ENCODE results near the gene SRSF2.
"Not testable (repeated sequence)": the region's sequence is repeated elsewhere in the genome, so short reads cannot be mapped to it uniquely, and the experiment has no call there.

Gene SRSF2

DNA sequence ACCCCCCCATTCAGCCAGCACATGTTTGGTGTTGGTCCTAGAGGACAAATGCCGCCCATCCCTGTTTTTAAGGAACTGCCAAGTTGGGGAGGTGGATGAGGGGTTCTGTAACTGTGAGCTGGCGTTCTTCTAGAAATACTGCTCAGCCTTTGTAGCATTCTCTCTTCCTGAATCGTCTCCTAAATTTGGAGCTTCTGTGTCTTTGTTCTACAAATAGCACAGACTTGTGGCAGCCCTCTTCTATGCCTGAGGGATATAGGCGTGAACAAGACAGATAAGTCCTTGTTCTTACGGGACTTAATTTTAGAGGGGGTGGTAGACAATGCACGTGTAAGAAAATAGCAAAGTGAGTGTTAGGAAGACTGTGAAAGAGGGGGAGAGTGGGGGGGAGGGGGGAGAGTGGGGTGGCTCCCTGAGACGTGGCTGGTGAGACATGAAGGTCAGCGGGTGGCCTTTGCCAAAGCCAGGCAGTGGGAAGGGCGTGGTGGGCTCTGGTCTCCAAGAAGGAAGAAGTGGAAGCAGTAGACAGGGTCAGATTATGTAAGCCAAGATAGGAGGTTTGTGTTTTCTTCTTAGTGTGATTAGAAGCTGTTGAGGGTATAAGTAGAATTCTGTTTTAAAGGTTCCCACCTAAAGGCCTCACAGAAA lies 10.7 kb upstream of the SRSF2 start:
- TF ChIP-seq ZNF274 (IDR thresholded peaks at IDR 0.05; ENCODE audit: low read depth, low read length), result no peak
- H3K4me3 ChIP-seq (ENCODE audit: low read length), result no peak overlapping the region

DNA sequence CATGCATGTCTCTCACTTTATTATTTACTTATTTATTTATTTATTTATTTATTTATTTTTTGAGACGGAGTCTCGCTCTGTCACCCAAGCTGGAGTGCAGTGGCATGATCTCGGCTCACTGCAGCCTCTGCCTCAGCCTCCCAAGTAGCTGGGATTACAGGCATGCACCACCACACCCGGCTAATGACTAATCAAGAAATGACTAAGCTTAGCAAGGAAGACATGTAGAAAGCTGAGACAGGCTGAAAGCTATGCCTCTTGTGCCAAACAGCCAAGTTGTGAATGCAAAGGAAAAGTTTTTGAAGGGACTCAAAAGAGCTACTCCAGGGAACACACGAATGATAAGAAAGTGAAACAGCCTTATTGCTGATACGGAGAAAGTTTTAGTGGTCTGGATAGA lies 8.7 kb upstream of the SRSF2 start:
- H3K4me3 ChIP-seq (ENCODE audit: low read length), result not testable (repeated sequence)

DNA sequence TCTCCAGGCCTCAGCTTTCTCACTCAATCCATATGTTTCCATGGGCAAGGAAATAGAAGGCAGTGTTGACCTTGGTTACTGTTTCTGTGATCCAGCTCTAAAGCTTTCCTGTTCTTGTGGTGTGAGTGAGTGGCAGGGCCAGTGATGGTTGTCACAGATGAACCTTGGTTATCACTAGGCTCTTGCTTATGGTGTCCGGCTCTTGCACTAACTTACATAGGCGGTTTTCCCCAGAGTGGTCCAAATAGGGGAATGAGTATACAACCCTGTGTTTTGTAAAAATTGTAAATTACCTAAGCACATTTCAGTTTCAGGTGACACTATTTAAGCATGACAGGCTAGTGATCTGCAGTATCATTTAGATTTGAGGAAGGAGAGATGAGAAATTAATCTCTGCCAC lies 7.6 kb upstream of the SRSF2 start:
- TF ChIP-seq ZNF274 (IDR thresholded peaks at IDR 0.05; ENCODE audit: low read depth, low read length), result no peak
- no peak overlapping the region for H3K4me3 ChIP-seq (ENCODE audit: low read length)

DNA sequence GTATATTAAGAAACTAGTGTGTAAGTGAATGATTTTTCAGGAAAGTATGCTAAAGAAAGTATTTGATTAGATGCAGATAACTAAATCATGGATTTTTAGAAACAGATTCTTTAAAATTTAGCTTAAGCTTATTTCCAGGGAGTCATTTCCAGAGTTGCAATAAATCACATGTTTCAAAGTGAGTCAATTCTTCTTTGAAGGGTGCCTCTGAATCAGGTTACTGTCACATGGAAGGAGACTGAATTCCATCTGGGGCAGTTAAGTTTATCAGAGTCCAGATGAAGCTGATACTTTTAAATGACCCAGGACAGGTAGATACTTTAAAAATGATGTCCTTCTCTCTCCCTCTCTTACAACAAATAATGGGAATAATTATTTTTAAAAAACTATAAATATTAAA lies 5.8 kb upstream of the SRSF2 start:
- no peak overlapping the region for H3K4me3 ChIP-seq (ENCODE audit: low read length)
- TF ChIP-seq ZNF274 (IDR thresholded peaks at IDR 0.05; ENCODE audit: low read depth, low read length), result no peak

DNA sequence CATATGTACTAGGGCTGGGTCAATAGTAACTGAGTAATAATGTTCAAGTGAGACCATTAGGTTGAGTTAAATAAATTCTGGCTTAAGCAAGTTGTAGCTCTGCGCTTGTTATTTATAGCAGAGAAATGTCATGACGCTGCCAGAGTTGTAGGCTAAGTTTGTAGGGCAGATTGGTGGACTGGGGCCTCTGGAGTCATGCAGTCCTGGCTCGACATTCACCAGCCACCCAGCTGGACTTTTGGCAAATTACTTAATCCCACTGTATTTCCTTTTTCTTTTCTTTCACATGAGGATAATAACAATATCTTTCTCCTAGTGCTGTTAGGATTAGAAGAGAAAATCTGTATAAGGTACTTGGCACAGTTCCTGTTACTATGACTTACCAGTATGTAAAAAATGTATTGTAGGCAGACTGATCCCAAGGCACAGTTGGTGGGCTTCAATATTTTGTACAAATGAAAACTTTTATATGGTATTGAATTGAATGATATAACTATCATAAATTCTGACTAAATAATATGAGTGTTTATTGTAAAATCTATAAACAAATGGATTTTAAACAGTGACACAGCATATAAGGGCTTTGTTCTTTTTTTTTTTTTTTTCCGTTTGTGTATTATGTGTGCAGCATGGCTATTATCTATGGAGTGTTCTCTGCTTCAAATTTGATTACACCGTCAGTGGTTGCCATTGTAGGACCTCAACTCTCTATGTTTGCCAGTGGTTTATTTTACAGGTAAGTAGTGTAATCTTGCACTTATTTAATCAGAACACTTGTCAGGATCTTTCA lies 3.4 kb upstream of the SRSF2 start:
- no peak overlapping the region for H3K4me3 ChIP-seq (ENCODE audit: low read length)
- TF ChIP-seq ZNF274 (IDR thresholded peaks at IDR 0.05; ENCODE audit: low read depth, low read length), result no peak

DNA sequence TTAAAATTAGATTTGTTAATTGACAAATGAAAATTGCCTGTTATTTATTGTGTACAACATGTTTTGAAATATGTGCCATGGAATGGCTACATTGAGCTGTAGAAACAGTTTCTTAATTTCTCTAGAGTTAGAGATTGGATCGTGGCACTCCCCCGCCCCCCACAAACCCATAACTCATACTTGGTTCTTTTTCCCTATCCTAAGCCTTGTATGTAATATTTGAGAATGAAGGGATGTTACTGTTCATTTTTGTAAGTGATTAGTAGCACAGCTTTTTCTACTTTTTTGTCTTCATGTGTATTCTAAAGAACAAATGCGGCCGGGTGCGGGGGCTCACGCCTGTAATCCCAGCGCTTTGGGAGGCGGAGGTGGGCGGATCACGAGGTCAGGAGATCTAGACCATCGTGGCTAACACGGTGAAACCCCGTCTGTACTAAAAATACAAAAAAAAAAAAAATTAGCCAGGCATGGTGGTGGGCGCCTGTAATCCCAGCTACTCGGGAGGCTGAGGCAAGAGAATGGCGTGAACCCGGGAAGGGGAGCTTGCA lies 2.5 kb upstream of the SRSF2 start:
- not testable (repeated sequence) for H3K4me3 ChIP-seq (ENCODE audit: low read length)

DNA sequence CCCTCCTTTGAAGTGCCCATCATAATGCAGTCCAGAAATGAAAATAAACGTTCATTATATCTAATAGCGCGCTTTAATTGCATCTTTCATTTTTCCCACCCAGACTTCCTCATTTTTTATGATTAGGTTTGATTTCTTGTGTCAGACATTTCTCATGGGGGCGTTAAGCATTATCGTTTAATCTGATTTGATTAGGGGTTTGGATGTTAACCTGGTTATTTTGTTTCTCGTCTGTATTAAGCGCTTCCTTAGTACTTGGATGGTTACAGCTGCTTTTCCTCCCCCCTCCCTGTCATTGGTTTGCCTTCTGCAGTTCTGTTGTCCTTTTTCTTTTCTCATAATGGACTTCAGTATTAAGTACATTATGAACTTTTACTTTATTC lies 1.3 kb upstream of the SRSF2 start:
- no peak for TF ChIP-seq ZNF274 (IDR thresholded peaks at IDR 0.05; ENCODE audit: low read depth, low read length)

DNA sequence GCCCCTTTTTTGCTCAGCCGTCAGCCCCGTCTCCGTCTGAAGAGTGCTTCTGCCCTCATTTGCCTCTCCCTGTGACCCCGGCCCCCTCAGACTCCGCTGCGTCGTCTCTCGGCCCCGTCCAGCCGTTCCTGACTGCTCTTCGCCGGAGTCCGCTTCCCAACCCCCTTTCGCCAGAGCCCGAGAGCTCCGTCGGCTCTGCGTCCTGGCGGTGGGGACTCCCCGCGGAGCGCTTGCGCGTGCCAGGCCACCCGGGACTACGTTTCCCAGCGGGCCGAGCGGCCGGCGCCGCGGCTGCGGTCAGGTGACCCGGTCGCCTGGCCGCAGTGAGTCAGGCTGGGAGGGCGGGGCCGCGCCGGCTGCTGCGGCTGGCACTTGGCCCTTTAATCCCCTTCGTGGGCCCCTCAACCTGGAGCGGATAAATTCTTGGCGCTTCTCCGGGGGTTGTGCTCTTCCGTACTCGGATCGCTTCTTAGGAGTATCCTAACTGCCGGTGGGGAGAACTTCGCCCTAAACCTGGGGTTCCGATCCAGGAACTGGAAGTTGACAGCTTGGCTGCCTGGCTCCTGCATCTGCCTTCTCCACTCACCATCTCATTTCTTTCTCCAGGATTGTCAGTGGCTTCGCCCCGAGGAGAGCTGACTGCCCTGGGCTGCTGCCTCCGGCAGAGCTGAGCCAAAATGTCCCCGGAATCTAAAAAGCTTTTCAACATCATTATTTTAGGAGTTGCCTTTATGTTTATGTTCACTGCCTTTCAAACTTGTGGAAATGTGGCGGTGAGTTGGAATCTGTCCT lies 741 bp upstream of the SRSF2 start, which contains the start of gene MFSD11:
Gene MFSD11, plus strand, starts transcription at position 444 of the 792 bp plus-strand sequence. Its CDS starts 234 bp downstream, at position 678.
- H3K4me3 ChIP-seq (ENCODE audit: low read length), result peak within 1 kb of the TSS; percentile 99
- no peak for TF ChIP-seq ZNF274 (IDR thresholded peaks at IDR 0.05; ENCODE audit: low read depth, low read length)

More for the DNA sequence above, 1.3 kb upstream of the SRSF2 start:
- H3K4me3 ChIP-seq (ENCODE audit: low read length), result peak overlapping the region; percentile 74

DNA sequence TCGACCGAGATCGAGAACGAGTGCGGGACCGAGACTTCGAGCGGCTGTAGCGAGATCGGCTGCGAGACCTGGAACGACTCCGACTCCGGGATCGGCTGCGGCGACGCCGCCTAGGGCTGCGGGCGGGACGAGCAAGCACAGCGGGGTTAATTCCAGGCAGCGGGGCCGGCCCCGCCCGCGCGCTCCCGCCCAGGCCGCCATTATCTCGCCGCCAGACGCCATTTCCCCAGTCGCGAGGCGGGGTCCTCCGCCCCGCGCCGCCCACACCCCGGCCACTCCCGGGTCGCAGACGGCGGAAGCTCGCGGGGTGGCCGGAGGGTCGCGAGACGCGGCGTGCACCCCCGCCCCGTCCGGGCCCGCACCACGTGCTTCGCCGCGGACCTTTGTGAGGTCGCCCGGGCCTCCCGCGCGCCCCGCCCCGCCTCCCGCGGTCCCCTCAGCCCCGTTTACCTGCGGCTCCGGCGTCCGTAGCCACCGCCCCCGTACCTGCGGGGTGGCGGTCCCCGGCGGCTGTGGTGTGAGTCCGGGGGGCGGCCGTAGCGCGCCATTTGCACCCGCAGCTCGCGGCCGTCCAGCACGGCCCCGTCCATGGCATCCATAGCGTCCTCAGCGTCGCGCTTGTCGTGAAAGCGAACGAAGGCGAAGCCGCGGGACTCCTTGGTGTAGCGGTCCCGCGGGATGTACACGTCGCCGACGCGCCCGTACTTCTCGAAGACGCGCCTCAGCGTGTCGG lies 616 bp downstream of the SRSF2 start:
- TF ChIP-seq ZNF274 (IDR thresholded peaks at IDR 0.05; ENCODE audit: low read depth, low read length), result no peak

DNA sequence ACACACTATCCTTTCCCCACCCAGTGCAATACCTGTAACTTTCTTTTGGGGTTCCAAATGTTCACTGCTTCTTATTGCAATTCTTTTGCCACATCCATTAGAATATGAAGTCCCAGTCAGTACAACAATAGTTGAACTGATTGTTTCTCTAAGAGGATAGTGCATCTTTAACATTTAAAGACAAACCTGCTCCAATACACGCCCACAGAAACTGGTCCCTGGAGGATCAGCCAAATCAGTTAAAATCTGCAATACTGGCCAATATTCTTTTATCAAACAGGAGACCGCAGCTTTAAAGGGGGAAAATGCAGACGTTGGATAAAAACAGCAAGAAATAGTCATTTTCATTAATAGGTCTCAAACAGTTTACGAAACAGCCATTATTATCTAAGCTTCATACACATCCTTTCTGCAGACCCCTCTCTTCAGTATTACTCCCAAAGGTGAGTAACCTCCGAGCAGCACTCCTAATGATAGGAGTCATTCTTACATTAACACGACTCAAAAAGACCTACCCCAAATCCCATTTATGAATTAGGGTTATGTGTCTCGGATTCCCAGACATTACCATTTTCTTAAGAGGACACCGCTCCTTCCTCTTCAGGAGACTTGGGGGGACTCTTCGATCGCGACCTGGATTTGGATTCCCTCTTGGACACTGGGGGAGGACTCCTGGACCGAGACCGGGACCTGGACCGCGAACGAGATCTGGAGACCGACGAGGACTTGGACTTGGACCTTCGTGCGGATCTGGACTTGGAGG lies 1.4 kb downstream of the SRSF2 start:
- H3K4me3 ChIP-seq (ENCODE audit: low read length), result peak overlapping the region; percentile 99
- no peak for TF ChIP-seq ZNF274 (IDR thresholded peaks at IDR 0.05; ENCODE audit: low read depth, low read length)

More for the DNA sequence above, 616 bp downstream of the SRSF2 start:
- H3K4me3 ChIP-seq (ENCODE audit: low read length), result peak overlapping the region; percentile 99

DNA sequence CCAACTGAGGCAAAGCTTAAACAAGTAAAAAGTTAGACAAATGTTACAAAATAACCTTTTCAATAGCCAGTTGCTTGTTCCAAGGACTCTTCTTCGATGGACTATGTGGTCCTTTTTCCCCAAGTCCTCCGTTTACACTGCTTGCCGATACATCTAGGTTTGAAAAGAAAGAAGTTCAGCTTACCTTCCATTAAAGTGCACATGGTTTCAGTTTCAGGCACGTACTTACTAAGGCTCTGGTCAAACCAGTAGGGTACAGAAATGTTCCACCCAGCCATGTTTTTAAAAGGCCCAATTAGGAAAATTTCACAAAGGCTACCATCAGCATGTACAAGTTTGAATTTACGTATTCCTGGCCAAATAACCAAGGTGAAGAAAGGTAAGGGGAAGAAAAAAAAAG lies 2.1 kb downstream of the SRSF2 start:
- H3K4me3 ChIP-seq (ENCODE audit: low read length), result peak overlapping the region; percentile 99
- no peak for TF ChIP-seq ZNF274 (IDR thresholded peaks at IDR 0.05; ENCODE audit: low read depth, low read length)

DNA sequence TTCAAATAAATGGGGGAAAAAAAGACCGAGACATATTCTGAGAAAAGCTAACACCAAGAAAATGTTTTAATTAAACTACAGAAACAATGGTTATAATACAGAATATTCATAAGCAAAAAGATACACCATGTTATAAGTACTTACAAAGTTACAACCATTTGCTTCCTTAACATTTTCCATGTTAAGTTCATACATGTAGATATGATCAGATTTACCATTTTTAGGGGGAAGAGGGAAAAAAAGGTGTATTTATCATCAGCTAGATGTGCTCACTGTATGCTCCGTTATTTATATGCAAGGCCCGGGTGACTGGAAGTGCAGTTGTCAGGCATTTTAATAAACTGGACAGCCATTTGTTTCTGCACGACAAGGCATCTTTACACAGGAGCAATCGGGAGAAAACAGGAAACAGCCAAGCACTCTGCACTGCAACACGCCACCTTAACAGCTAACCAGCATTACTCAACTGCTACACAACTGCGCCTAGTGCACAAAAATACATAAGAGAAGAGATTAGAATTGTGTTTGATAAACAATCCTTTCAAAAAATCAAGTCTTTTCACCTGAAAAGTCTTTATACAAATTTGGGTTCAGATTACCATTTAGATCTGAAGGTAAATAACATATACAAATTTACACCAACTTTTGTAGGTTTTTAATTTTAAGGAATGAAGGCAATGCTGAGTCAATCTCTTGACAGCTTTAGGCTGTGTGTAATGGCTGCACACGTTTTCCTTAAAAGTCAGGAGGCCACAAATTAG lies 2.9 kb downstream of the SRSF2 start:
- no peak for TF ChIP-seq ZNF274 (IDR thresholded peaks at IDR 0.05; ENCODE audit: low read depth, low read length)

DNA sequence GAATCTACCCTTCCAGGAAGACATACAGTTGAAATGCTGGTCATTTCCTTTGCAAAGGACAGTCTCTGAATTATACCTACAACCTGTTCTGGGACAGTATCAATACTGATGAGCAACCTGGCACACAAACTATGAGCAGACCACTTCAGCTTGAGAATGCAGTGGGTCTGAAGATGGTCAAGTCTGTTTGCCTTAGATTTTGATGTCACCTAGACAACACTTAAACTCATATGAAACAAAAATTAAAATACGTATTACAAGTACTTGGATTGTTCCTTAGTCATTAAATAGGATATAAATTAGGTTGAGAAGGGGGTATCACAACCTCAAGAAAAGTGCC lies 3.5 kb downstream of the SRSF2 start:
- peak overlapping the region; percentile 17; the same call in 1 of the 2 replicates for H3K4me3 ChIP-seq (ENCODE audit: low read length)
- no peak for TF ChIP-seq ZNF274 (IDR thresholded peaks at IDR 0.05; ENCODE audit: low read depth, low read length)

More for the DNA sequence above, 2.9 kb downstream of the SRSF2 start:
- H3K4me3 ChIP-seq (ENCODE audit: low read length), result peak overlapping the region; percentile 99
